OCI-LY7 (cell line): ENCODE results near the gene RIMBP2.

Experiments used
- EZH2phosphoT487 ChIP-seq: fragments of 200-600 bp; sonication (generic); IDR thresholded peaks from 2 replicates; pipeline ENCODE4 v1.6.1; 2018; ENCODE audit warnings: low read depth, borderline replicate concordance, mild to moderate bottlenecking, mixed run types, antibody characterized with exemption, low read length, moderate library complexity, mixed read lengths
- TF ChIP-seq, protein P1 (sequence below): fragments of 200-600 bp; sonication (generic); conservative IDR thresholded peaks from 2 replicates; pipeline ENCODE4 v1.5.1; 2014; ENCODE audit warnings: mild to moderate bottlenecking, antibody characterized with exemption, low read length, moderate library complexity, mixed read lengths

DNA sequence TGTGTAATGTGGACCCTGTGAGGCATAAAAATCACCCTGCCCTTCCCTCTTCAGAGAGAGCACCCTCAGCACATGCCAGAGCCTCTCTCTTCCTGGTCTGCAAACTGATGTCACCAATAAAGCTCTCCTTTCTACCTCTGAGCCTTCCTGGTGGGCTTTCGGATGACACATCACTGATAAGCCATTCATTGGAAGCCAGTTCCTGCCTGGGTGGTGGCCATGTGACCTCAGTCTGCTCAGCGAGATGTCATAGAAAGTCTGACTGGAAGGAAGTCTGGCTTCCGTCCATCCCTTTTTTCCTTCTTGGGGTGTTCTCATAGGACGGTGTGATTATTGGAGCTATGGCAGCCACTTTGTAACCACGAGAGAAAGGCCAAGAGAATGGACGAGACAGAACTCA, 282.7 kb downstream of the RIMBP2 start:
- TF ChIP-seq, protein P1, sequence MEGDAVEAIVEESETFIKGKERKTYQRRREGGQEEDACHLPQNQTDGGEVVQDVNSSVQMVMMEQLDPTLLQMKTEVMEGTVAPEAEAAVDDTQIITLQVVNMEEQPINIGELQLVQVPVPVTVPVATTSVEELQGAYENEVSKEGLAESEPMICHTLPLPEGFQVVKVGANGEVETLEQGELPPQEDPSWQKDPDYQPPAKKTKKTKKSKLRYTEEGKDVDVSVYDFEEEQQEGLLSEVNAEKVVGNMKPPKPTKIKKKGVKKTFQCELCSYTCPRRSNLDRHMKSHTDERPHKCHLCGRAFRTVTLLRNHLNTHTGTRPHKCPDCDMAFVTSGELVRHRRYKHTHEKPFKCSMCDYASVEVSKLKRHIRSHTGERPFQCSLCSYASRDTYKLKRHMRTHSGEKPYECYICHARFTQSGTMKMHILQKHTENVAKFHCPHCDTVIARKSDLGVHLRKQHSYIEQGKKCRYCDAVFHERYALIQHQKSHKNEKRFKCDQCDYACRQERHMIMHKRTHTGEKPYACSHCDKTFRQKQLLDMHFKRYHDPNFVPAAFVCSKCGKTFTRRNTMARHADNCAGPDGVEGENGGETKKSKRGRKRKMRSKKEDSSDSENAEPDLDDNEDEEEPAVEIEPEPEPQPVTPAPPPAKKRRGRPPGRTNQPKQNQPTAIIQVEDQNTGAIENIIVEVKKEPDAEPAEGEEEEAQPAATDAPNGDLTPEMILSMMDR = no peak
- no peak for TF ChIP-seq EZH2phosphoT487
